T47D (cell line): ENCODE measurements around the gene PGS1.

Experiments used
- DNase-seq, 2 experiments: peaks; one replicate each; pipeline versions ENCODE4 v3.0.0 to v3.0.0-alpha.2; 2011 to 2012; ENCODE audit warnings: low read depth in 1 of 2, low spot score in 1 of 2
- JUND ChIP-seq: IDR thresholded peaks from 2 replicates; pipeline ENCODE4 v1.6.1; 2012; ENCODE audit warnings: low read depth
- in situ Hi-C: cut with HindIII; loops from 2 replicates; pipeline ENCODE4 v1.10.0; 2016; ENCODE audit warnings: low sequenced_read_pairs, low pct_unique_long_range_greater_than_20kb

The PGS1 gene

GRCh38 chr17:78341559-78342448 is 36.6 kb upstream of the PGS1 start:
- in situ Hi-C loops = no loop called here
- DNase-seq = peak; percentile 61 to 87
- no peak for TF ChIP-seq JUND

GRCh38 chr17:78342449-78343186 is 35.8 kb upstream of the PGS1 start:
- no peak for TF ChIP-seq JUND
- in situ Hi-C loops = no loop called here
- DNase-seq = no peak

- in situ Hi-C loops = no loop called here
- no peak for TF ChIP-seq JUND
- no peak for DNase-seq
These were observed 35.3 kb upstream of the PGS1 start for GRCh38 chr17:78343187-78343542.

GRCh38 chr17:78343543-78344201 is 34.8 kb upstream of the PGS1 start:
- no peak for TF ChIP-seq JUND
- DNase-seq = no peak
- in situ Hi-C loops = no loop called here

- DNase-seq = no peak
- in situ Hi-C loops = no loop called here
- no peak for TF ChIP-seq JUND
These were observed 33.8 kb upstream of the PGS1 start for GRCh38 chr17:78344666-78345065.

GRCh38 chr17:78345172-78345571 is 33.3 kb upstream of the PGS1 start:
- no peak for DNase-seq
- in situ Hi-C loops = no loop called here
- no peak for TF ChIP-seq JUND

GRCh38 chr17:78345791-78346494 is 32.5 kb upstream of the PGS1 start:
- TF ChIP-seq JUND = no peak
- no peak for DNase-seq
- in situ Hi-C loops = no loop called here

GRCh38 chr17:78346605-78347250 is 31.7 kb upstream of the PGS1 start:
- no peak for DNase-seq
- in situ Hi-C loops = no loop called here

GRCh38 chr17:78347453-78347852 is 31.0 kb upstream of the PGS1 start:
- no peak for DNase-seq
- TF ChIP-seq JUND = no peak
- in situ Hi-C loops = no loop called here

More at GRCh38 chr17:78346605-78347250, 31.7 kb upstream of the PGS1 start:
- TF ChIP-seq JUND = no peak

- in situ Hi-C loops = no loop called here
- TF ChIP-seq JUND = no peak
- no peak for DNase-seq
These were observed 30.2 kb upstream of the PGS1 start for GRCh38 chr17:78348055-78348770.

- in situ Hi-C loops = no loop called here
- no peak for DNase-seq
- TF ChIP-seq JUND = no peak
These were observed 28.4 kb upstream of the PGS1 start for GRCh38 chr17:78349891-78350642.
